Fibroblast of the aortic adventitia (primary cell): ENCODE results near the gene TACO1. TPM values are rescaled to one million over a fixed set of nuclear protein-coding genes. Genes with fewer than 3 reads are reported as not detected.

Experiments
- DNase-seq: peaks from one replicate; pipeline ENCODE4 v3.0.0-alpha.2; 2010; ENCODE audit warnings: low read depth
- H3K4me3 ChIP-seq: 2 replicates; pipeline ENCODE4 v1.5.1; 2011; ENCODE audit warnings: low read depth, mild to moderate bottlenecking, control low read depth, low read length, moderate library complexity
- CTCF ChIP-seq: IDR thresholded peaks from 2 replicates; pipeline ENCODE4 v1.5.1; 2011; ENCODE audit warnings: mild to moderate bottlenecking, low read length, control low read depth, inconsistent platforms; ENCODE audit not compliant: insufficient read depth
- total RNA-seq: library from RNA; depleted of rRNA; stranded (reverse); fragments of >200 nt; gene quantifications from 2 replicates; pipeline ENCODE4 v1.2.3, GENCODE V29; 2012; ENCODE audit warnings: low replicate concordance

TACO1 gene
- total RNA-seq, 1 donor, result 16.1 TPM

- TF ChIP-seq CTCF, result no peak
- no peak overlapping the region for H3K4me3 ChIP-seq
- no peak for DNase-seq
These were observed 34.1 kb downstream of the TACO1 start for GRCh38 chr17:63634816-63635215.

- no peak overlapping the region for H3K4me3 ChIP-seq
- no peak for TF ChIP-seq CTCF
- DNase-seq, result no peak
These were observed 34.6 kb downstream of the TACO1 start for GRCh38 chr17:63635290-63635689.

GRCh38 chr17:63635787-63636186 is 35.1 kb downstream of the TACO1 start:
- H3K4me3 ChIP-seq, result no peak overlapping the region
- TF ChIP-seq CTCF, result no peak
- no peak for DNase-seq

- DNase-seq, result no peak
- TF ChIP-seq CTCF, result no peak
- no peak overlapping the region for H3K4me3 ChIP-seq
These were observed 38.4 kb downstream of the TACO1 start for GRCh38 chr17:63639125-63639524.

- H3K4me3 ChIP-seq, result no peak overlapping the region
- DNase-seq, result no peak
- TF ChIP-seq CTCF, result no peak
These were observed 39.3 kb downstream of the TACO1 start for GRCh38 chr17:63640038-63640437.

- TF ChIP-seq CTCF, result no peak
- H3K4me3 ChIP-seq, result no peak overlapping the region
- no peak for DNase-seq
These were observed 41.2 kb downstream of the TACO1 start for GRCh38 chr17:63641692-63642448.

- no peak for TF ChIP-seq CTCF
- no peak for DNase-seq
- H3K4me3 ChIP-seq, result no peak overlapping the region
These were observed 44.2 kb downstream of the TACO1 start for GRCh38 chr17:63644846-63645245.
